HG03159 (cell line): ENCODE data around the gene MRPL48.

Source experiments
- ATAC-seq: cut with Tn5 transposase; IDR thresholded peaks from one replicate; pipeline ENCODE4 v1.9.1; 2021; ENCODE audit warnings: mild to moderate bottlenecking, moderate library complexity; ENCODE audit not compliant: unreplicated experiment

MRPL48 gene

DNA sequence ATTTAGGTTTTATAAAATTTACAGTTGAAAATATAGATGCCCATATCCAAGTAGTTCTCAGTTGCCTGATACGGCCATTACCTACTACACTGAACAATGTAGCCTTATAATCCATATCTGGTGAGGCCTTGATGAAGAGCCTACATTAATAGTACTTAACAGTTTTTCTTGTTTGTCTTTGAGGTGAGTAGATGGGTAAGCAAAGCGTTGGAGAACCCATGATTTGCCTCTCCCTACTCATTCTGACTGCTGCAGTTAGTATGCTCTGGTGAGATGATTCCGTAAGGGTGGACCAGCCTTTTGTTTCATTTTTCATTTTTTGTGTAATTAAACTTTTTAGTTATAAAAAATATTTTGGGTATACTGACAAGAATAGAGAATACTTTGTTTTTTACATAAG lies 100.6 kb downstream of the MRPL48 start:
- no peak for ATAC-seq

DNA sequence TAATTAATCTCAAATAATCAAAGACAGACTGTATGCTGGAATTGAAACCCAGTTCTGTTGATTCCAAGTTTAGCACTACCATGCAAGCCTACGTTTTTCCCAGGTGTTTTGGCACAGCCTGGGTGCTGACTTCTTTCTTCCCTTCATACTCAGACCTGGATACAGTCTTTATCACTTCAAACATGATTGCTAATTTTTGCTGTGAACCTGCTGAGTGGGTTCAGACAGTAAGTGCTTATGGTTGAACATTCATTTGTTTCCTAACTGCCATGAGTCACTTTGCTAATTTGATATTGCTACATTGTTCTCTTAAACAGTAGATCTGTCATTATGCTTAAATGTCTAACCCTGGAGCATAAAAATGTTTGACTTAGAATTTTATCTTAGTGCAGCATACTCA lies 101.3 kb downstream of the MRPL48 start:
- ATAC-seq, result no peak

DNA sequence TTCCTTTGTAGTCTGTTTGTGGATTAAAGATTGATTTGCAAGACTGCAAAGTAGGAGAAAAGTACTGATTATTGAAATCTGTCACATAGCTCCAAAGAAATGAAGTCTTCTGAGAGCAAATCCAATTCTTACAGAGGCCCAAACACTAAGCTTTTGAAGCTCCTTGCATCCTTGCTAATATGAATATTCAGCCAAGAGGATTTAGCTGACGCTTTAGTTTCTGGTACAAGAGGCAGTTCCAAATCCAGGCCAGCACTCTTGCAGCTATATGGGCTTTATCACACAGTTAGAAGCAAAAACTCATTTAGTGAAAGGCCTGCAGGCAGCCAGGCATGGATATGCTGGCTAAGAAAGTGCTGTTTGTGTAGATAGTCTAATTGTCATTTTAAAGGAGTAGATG lies 101.9 kb downstream of the MRPL48 start:
- no peak for ATAC-seq

DNA sequence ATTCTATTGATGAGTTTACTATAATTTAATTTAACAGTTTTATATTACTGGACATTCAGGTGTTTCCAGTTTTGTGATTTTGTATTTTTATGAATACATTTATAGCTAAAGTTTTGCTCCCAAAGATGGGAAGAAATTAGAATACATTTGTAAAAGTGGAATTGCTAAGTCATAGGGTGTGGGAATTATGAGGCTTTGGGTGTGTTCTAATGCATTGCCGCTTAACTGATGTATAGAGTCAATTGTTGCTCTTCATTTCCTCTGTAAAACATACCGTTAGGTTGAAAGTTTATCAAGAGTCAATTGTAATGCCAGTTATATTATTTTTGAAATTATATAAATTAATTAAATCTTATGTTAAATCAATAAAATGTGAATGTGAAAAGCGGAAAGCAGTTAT lies 105.4 kb downstream of the MRPL48 start:
- ATAC-seq, result no peak

DNA sequence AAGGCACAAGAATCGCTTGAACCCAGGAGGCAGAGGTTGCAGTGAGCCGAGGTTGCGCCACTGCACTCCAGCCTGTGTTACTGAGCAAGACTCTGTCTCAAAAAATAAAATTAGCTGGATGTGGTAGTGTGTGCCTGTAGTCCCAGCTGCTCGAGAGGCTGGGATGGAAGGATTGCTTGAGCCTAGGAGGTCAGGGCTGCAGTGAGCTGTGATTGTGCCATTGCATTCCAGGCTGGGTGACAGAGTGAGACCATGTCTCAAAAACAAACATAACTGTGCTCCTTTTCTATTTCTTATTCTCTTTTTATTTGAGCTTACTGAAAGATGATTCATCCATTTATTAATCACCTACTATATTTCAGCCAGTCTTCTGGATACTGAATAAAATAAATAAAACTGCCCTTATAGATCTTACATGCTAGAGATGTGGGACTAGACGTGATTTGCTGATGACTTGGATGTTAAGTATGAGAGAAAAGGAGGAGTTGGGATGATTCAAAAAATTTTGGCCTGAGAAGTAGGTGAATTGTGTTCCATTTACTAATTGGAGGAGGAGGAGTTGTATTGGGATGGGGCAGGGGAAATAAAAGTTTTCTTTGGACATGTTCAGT lies 107.2 kb downstream of the MRPL48 start:
- no peak for ATAC-seq

DNA sequence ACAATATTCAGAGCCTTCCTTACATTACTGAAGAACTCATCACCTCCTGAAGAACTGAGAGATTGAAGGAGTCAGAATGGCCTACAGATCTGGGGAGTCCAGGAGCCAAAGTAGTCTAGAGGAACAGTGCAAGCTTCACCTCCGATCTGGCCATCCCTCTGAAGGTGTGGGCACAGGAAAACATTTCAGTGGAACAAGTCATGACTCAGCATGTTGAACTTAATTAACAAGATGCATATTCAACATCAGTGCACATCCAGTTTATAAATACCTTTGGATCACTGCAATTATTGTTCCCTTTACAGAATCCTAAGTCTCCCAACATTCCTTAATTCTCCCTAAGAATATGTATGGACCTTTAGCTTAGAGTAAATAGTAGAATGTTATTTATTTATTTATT lies 114.6 kb downstream of the MRPL48 start:
- ATAC-seq, result no peak

DNA sequence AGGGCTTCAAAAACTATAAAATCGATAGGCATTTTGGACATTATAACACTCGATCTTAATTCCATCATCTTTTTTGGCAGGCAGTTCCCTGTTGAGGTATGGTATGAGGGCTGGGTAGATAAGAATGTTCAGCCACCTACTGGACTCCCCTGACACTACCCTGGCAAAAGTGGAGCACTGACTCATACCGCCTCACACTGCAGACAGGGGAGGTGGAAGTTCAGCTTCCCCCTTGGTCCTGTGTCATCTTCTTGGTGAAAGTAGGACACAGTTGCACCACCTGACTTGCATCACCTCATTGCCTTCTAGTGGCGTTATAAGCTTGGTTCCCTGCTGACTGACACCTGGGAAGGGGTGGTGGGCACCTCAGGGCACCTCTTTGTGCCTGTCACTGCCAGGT lies 119.5 kb downstream of the MRPL48 start:
- ATAC-seq, result no peak

DNA sequence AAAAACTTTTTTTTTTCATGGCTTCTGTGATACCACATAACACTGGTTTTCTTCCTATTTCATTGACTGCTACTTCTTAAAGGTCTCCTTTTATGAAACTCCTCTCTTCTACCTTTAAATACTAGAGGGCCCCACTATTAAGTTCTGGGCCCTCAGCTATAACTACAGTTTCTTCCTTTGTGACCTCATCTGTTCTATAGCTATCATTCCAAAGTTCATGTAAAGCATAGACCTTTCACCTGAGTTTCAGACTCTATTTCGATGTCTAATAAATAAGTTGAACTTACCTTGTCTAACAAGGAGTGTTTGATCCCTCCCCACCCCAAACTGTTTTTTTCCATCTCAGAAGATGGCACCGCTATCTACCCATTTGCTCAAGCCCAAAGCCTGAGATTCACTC lies 124.4 kb downstream of the MRPL48 start:
- ATAC-seq, result no peak

DNA sequence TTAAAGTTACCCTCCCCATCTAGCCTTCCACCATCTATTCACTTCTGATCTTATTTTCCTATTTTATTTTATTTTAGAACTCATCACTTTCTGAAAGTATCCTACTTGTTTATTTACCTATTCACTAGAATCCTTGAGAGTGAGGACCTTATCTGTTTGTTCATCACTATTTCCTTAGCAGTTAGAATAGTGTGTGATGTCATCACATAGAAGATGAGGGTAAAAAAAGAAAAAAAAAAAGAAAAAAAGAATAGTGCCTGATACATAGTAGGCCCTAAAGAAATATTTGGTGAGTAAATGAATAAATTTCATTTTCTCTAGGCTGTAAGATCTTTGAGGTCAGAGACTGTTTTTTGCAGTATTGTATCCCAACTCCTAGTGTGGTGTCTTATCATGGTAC lies 125.8 kb downstream of the MRPL48 start:
- ATAC-seq, result no peak

DNA sequence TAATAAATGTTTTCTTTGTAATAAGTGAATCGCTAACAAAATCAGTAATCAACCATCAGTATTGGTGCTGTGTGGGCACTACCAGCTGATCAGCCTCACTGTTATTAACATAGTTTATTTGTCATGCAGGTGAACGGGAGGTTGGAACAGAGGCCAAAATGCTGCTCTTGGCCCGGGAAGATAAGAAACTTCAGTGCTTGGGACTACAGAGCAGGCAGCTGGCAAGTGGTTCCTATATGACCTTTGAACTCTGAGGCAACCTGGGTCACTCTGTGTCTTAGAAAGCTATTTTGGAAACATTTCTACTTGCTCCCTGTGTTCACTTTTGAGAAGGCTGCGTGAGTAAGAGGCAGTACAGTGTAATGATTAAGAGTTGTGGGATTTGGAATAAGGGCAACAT lies 126.6 kb downstream of the MRPL48 start:
- no peak for ATAC-seq
